GM12874 (cell line): ENCODE data around the gene DMTF1.

ENCODE experiments used
- CTCF ChIP-seq: IDR thresholded peaks from 2 replicates; pipeline ENCODE4 v1.5.1; 2011; ENCODE audit warnings: low read depth, mild to moderate bottlenecking, control low read depth, low read length, moderate library complexity; ENCODE audit not compliant: insufficient read depth

DMTF1 gene

DNA sequence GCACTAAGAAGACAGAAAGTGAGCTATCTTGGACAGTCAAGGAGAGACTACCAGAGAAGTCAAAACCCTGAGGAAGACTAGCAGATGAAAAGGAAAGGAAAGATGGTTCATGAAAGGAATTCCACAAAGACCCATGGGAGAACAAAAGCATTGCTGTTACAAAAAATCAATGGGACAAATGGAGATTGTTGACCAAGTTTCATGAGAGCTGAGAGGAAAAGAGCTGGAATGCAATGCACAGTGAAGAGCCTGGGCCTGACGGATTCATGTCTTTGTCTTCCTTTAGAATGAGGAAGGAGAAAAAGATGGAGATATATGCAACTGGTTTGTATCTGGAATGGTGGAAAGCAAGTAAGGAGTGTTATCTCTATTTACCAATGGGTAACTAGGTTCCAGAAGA is 50.0 kb downstream of the DMTF1 start:
- TF ChIP-seq CTCF: no peak

DNA sequence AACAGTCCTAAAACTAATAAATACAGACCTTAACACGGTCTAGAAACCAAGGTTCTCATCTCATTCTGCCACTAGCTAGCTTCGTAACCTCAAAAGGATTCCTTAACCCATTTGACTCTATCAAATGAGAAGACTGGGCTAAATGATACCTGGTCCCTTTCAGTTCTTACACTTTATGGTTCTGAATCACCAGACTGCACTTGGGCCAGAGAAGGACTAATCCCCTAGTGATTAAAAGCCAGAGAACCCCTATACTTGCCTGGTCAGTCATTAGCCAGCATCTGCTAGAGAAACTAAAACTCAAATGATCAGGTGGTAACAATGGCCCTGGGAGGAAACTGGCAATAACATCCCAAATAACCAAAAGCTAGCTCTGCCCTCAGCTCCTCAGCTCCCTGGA is 50.5 kb downstream of the DMTF1 start:
- no peak for TF ChIP-seq CTCF

- TF ChIP-seq CTCF: no peak
These were observed 52.7 kb downstream of the DMTF1 start for GRCh38 chr7:87204933-87205332.

GRCh38 chr7:87206361-87206760 is 54.1 kb downstream of the DMTF1 start:
- no peak for TF ChIP-seq CTCF

DNA sequence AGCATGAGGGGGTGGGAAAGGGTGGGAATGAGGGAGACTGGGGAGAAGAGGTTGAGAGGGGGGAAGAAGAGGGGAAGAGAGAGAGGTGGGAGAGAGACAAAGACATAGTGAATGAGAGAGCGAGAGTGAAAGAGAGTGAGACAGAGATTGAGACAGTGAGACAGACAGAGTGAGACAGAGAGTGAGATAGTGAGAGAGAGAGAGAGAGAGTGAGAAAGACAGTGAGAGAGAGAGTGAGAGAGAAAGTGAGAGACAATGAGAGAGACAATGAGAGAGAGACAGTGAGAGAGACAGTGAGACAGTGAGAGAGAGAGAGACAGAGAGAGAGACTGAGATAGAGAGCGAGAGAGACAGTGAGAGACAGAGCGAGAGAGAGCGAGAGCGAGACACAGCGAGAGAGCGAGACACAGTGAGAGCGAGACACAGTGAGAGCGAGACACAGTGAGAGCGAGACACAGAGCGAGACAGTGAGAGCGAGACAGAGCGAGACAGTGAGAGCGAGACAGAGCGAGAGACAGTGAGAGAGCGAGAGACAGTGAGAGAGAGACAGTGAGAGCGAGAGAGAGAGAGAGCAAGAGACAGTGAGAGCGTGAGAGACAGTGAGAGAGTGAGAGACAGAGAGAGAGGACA is 57.2 kb downstream of the DMTF1 start:
- no peak for TF ChIP-seq CTCF

DNA sequence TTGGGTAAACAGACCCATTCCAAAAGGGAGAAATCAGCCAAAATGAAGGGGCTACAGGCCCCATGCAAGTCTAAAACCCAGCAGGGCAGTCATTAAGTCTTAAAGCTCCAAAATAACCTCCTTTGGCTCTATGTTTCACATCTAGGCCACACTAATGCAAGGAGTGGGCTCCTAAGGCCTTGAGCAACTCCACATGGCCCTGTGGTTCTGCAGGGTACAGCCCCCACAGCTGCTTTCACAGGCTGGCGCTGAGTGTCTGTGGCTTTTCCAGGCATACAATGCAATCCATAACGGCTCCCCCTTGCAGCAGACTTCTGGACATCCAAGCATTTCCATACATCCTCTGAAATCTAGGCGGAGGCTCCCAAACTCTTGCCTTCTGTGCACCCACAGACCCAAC is 58.3 kb downstream of the DMTF1 start:
- TF ChIP-seq CTCF: no peak

- no peak for TF ChIP-seq CTCF
These were observed 60.2 kb downstream of the DMTF1 start for GRCh38 chr7:87212498-87212897.

DNA sequence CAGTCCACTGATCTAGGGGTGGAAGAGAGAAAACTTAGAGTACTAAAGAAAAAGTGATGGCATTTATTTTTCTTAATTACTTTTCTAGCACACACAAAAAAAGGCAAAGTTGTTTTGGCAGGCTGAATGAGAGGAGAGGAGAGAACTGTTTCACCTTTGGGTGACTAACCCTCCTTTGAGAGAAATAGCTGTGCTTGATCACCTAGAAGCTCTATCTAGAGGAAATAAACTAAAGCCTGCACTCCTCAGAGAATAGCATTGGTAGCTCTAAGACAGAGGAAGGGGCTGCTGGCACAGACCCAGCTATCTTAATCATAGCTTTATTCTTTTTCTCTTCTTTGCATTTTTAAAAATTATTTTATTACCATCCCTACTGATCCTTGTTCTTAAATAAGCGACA is 61.0 kb downstream of the DMTF1 start:
- TF ChIP-seq CTCF: no peak
